ENCODE data around the gene DENND1B. TPM values are rescaled to one million over a fixed set of nuclear protein-coding genes. Genes with fewer than 3 reads are reported as not detected.

Gene DENND1B
- total and polyA plus RNA-seq, 4 donors, result 7.9 to 44.6 (median 15.4) TPM

- no CpG with 5 or more reads among the region's 1 CpG for WGBS (ENCODE audit: insufficient coverage)
- no peak overlapping the region for H3K27ac ChIP-seq (ENCODE audit: low read depth, low read length)
Observed at GRCh38 chr1:197680311-197680710, 95.0 kb downstream of the DENND1B start.

DNA sequence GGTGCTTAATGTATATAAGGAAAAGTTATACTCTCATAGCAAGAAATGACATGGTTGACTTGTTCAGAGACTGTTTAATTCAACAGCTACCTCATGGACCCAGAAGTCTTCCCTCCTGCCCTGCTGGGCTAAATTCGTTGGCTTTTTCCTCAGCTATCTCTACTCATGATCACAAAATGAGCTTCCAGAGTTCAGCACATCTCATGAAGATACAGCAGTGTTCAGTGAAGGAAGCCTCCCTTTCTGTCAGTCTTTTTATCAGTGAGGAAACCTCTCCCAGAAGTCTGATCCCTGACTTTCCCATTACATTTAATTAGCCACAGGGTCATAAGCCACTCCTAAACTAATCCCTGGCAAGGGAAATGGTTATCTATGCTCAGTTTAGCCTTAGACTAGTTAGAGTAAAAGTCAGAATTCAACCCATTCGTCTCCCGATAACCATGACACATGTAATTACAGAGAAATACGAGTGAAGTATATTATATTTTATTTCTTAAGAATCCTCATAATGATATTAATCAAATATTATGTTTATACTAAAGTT lies 97.5 kb downstream of the DENND1B start:
- H3K27ac ChIP-seq (ENCODE audit: low read depth, low read length), result no peak overlapping the region
- no peak overlapping the region for H3K4me3 ChIP-seq (ENCODE audit: low read depth, low read length)
- H3K9me3 ChIP-seq (ENCODE audit: control insufficient read depth, insufficient read depth, low read length), result no peaks in the 10 kb centered on the region
- 85% methylated on average over 1 of the region's 4 CpGs for WGBS (ENCODE audit: insufficient coverage)
- no peaks in the 10 kb centered on the region for H3K36me3 ChIP-seq (ENCODE audit: control insufficient read depth, insufficient read depth, low read length)
- H3K27me3 ChIP-seq (ENCODE audit: control insufficient read depth, insufficient read depth, low read length), result no peaks in the 10 kb centered on the region
- no peak for DNase-seq (ENCODE audit: low read depth in 4 of 6, low spot score in 6 of 6)
- H3K4me1 ChIP-seq (ENCODE audit: control insufficient read depth, insufficient read depth, low read length), result no peaks in the 10 kb centered on the region

More at GRCh38 chr1:197680311-197680710, 95.0 kb downstream of the DENND1B start:
- no peak for DNase-seq (ENCODE audit: low read depth in 4 of 6, low spot score in 6 of 6)
- H3K4me3 ChIP-seq (ENCODE audit: low read depth, low read length), result no peak overlapping the region
- no peaks in the 10 kb centered on the region for H3K27me3 ChIP-seq (ENCODE audit: control insufficient read depth, insufficient read depth, low read length)
- no peaks in the 10 kb centered on the region for H3K36me3 ChIP-seq (ENCODE audit: control insufficient read depth, insufficient read depth, low read length)
- H3K4me1 ChIP-seq (ENCODE audit: control insufficient read depth, insufficient read depth, low read length), result no peaks in the 10 kb centered on the region
- H3K9me3 ChIP-seq (ENCODE audit: control insufficient read depth, insufficient read depth, low read length), result no peaks in the 10 kb centered on the region

DNA sequence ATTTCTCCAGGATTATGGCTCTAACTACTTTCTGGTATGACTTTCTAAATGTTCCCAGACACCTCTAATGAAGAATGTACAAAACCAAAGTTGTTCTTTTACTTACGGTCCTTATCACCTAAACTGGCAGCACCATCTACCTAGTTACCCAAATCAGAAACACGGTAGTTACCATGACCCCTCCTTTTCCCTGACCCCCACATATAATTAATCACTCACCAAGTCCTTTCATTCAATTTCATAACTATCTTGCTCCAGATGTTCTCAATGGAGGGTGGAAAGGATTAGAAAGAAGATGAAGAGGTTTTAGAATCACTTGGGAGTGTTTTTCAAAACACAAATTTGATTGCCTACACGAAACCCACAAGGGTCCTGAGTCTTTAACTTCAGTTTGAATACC lies 98.0 kb downstream of the DENND1B start:
- WGBS (ENCODE audit: insufficient coverage), result no CpG with 5 or more reads among the region's 3 CpGs
- H3K27me3 ChIP-seq (ENCODE audit: control insufficient read depth, insufficient read depth, low read length), result no peaks in the 10 kb centered on the region
- H3K4me3 ChIP-seq (ENCODE audit: low read depth, low read length), result no peak overlapping the region
- DNase-seq (ENCODE audit: low read depth in 4 of 6, low spot score in 6 of 6), result no peak
- H3K4me1 ChIP-seq (ENCODE audit: control insufficient read depth, insufficient read depth, low read length), result no peaks in the 10 kb centered on the region
- H3K9me3 ChIP-seq (ENCODE audit: control insufficient read depth, insufficient read depth, low read length), result no peaks in the 10 kb centered on the region
- H3K27ac ChIP-seq (ENCODE audit: low read depth, low read length), result no peak overlapping the region
- no peaks in the 10 kb centered on the region for H3K36me3 ChIP-seq (ENCODE audit: control insufficient read depth, insufficient read depth, low read length)

DNA sequence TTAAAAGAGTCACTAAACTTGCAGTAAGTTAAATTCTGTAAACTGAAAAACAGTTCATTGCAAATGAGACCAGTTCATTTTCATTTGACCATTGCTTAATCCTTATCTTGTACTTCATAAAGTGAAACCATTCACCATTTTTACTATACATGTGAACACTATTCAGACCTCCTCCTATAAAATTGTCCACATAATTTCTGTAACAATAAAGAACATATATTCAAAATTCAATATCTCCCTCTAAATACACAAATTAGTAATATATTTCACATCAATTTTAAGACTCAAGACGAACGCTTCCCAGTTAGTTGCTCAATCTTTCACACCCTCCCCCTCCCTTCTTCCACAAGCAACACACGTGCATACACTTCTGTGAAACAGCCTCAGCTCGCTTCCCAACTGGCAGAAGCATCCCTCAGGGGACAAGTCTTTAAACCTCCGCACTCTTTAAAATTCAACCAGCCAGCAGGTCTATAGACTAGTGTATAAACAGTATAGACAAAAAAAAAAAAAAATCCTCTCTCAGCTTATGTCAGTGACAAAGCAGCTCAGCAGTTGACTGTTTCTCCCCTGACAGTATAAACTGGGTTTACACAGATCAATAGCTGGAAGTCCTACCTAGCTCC lies 99.6 kb downstream of the DENND1B start:
- no peaks in the 10 kb centered on the region for H3K36me3 ChIP-seq (ENCODE audit: control insufficient read depth, insufficient read depth, low read length)
- no peaks in the 10 kb centered on the region for H3K27me3 ChIP-seq (ENCODE audit: control insufficient read depth, insufficient read depth, low read length)
- H3K9me3 ChIP-seq (ENCODE audit: control insufficient read depth, insufficient read depth, low read length), result no peaks in the 10 kb centered on the region
- WGBS (ENCODE audit: insufficient coverage), result 26% methylated on average over 3 of the region's 5 CpGs
- H3K4me3 ChIP-seq (ENCODE audit: low read depth, low read length), result no peak overlapping the region
- no peaks in the 10 kb centered on the region for H3K4me1 ChIP-seq (ENCODE audit: control insufficient read depth, insufficient read depth, low read length)
- DNase-seq (ENCODE audit: low read depth in 4 of 6, low spot score in 6 of 6), result peak in 2 of 6 donors; percentile 61 to 63
- no peak overlapping the region for H3K27ac ChIP-seq (ENCODE audit: low read depth, low read length)

DNA sequence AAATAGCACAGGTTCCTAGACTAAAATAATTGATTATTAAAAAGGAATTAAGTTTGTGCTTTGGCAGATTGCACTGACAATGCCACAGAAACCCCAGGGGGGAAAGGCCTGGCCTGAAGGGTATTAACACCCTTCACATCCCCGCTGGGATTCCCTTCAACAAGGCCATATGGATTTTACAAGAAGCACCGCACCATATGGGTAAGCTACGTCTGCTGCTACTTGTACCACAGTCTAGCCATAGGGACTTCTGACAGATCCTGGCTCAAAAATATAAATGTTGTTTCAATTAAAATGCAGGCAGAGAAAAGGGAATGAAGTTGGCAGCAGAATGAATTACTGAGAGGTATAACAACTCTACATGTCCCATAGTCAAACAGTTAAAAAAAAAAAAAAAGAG lies 101.0 kb downstream of the DENND1B start:
- peak in 1 of 6 donors; percentile 90 for DNase-seq (ENCODE audit: low read depth in 4 of 6, low spot score in 6 of 6)
- Histone ChIP-seq H3K27me3 (ENCODE audit: control insufficient read depth, insufficient read depth, low read length) (no peaks in the 10 kb centered on the region), H3K27ac (ENCODE audit: low read depth, low read length) (no peak overlapping the region), H3K4me1 (ENCODE audit: control insufficient read depth, insufficient read depth, low read length) (no peaks in the 10 kb centered on the region), H3K9me3 (ENCODE audit: control insufficient read depth, insufficient read depth, low read length) (no peaks in the 10 kb centered on the region), H3K36me3 (ENCODE audit: control insufficient read depth, insufficient read depth, low read length) (no peaks in the 10 kb centered on the region), H3K4me3 (ENCODE audit: low read depth, low read length) (no peak overlapping the region)
- no CpG with 5 or more reads among the region's 3 CpGs for WGBS (ENCODE audit: insufficient coverage)

GRCh38 chr1:197673292-197673691 lies 102.0 kb downstream of the DENND1B start:
- no peak for DNase-seq (ENCODE audit: low read depth in 4 of 6, low spot score in 6 of 6)
- no peak overlapping the region for H3K4me3 ChIP-seq (ENCODE audit: low read depth, low read length)
- no CpG with 5 or more reads among the region's 2 CpGs for WGBS (ENCODE audit: insufficient coverage)
- H3K27ac ChIP-seq (ENCODE audit: low read depth, low read length), result no peak overlapping the region
- H3K4me1 ChIP-seq (ENCODE audit: control insufficient read depth, insufficient read depth, low read length), result no peaks in the 10 kb centered on the region
- no peaks in the 10 kb centered on the region for H3K36me3 ChIP-seq (ENCODE audit: control insufficient read depth, insufficient read depth, low read length)
- no peaks in the 10 kb centered on the region for H3K9me3 ChIP-seq (ENCODE audit: control insufficient read depth, insufficient read depth, low read length)
- no peaks in the 10 kb centered on the region for H3K27me3 ChIP-seq (ENCODE audit: control insufficient read depth, insufficient read depth, low read length)

DNA sequence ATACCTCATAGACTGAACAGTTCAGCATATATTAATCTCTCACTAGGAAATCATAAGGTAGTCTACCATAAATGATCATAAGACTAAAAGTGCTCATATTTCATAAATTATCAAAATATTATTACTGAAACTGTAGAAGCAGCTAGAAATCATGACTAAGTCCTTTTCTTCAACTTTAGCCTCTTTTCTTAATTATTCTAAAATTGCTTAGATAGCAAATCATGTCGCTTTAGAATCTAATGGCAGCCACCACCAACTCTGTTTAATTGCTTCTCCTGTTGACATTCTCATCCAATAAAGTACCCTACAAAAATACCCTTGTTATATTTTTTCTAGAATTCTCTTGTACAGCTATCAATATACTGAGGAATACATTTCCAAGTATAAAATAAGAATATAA lies 102.9 kb downstream of the DENND1B start:
- DNase-seq (ENCODE audit: low read depth in 4 of 6, low spot score in 6 of 6), result no peak
- WGBS (ENCODE audit: insufficient coverage), result 100% methylated on average over 1 of the region's 1 CpG
- no peaks in the 10 kb centered on the region for H3K4me1 ChIP-seq (ENCODE audit: control insufficient read depth, insufficient read depth, low read length)

DNA sequence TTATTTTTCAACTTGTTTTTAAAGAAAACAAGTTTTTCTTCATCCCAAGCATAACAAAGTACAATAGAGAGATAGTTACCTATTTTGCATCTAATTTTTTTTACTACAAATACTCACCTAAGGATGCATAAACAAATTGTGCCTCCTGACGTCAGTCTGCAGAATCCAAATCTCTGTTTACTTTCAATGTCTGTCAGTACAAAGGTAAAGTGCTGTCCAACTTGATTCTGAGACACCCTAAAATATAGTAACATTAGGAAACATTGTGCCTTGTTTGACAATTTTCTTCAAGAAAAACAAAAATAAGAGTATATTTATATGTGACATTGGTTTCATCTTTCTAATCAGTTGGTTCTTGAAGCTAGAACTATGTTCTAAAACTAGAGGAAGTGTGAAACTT lies 103.4 kb downstream of the DENND1B start:
- Histone ChIP-seq H3K27ac (ENCODE audit: low read depth, low read length) (no peak overlapping the region), H3K9me3 (ENCODE audit: control insufficient read depth, insufficient read depth, low read length) (no peaks in the 10 kb centered on the region), H3K27me3 (ENCODE audit: control insufficient read depth, insufficient read depth, low read length) (no peaks in the 10 kb centered on the region), H3K4me1 (ENCODE audit: control insufficient read depth, insufficient read depth, low read length) (no peaks in the 10 kb centered on the region), H3K4me3 (ENCODE audit: low read depth, low read length) (no peak overlapping the region), H3K36me3 (ENCODE audit: control insufficient read depth, insufficient read depth, low read length) (no peaks in the 10 kb centered on the region)
- no CpG with 5 or more reads among the region's 1 CpG for WGBS (ENCODE audit: insufficient coverage)
- DNase-seq (ENCODE audit: low read depth in 4 of 6, low spot score in 6 of 6), result no peak

More for the DNA sequence above, 102.9 kb downstream of the DENND1B start:
- Histone ChIP-seq H3K27me3 (ENCODE audit: control insufficient read depth, insufficient read depth, low read length) (no peaks in the 10 kb centered on the region), H3K9me3 (ENCODE audit: control insufficient read depth, insufficient read depth, low read length) (no peaks in the 10 kb centered on the region), H3K4me3 (ENCODE audit: low read depth, low read length) (no peak overlapping the region), H3K27ac (ENCODE audit: low read depth, low read length) (no peak overlapping the region), H3K36me3 (ENCODE audit: control insufficient read depth, insufficient read depth, low read length) (no peaks in the 10 kb centered on the region)

DNA sequence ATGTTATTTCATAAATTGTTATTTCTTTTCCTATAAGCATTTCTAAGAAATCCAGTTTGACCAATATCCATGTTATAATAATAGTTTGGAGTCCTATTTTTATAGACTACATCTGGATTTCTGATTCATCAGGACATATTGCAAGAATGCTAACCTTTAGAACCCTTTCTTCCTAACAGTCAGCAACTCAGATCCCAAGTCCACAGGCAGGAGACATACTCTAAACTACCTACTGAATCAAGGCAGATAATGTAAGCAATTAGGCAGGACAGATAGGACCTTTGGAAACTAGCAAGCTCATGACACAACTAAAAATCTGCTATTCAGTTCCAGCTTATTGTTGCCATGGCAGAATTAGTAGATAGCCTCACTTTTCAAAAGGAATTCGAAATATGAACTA lies 104.1 kb downstream of the DENND1B start:
- no peak overlapping the region for H3K4me3 ChIP-seq (ENCODE audit: low read depth, low read length)
- H3K36me3 ChIP-seq (ENCODE audit: control insufficient read depth, insufficient read depth, low read length), result no peaks in the 10 kb centered on the region
- no peaks in the 10 kb centered on the region for H3K27me3 ChIP-seq (ENCODE audit: control insufficient read depth, insufficient read depth, low read length)
- H3K9me3 ChIP-seq (ENCODE audit: control insufficient read depth, insufficient read depth, low read length), result no peaks in the 10 kb centered on the region
- H3K27ac ChIP-seq (ENCODE audit: low read depth, low read length), result no peak overlapping the region
- DNase-seq (ENCODE audit: low read depth in 4 of 6, low spot score in 6 of 6), result no peak
- H3K4me1 ChIP-seq (ENCODE audit: control insufficient read depth, insufficient read depth, low read length), result no peaks in the 10 kb centered on the region
- WGBS (ENCODE audit: insufficient coverage), result 82% methylated on average over 1 of the region's 1 CpG

- Histone ChIP-seq H3K9me3 (ENCODE audit: control insufficient read depth, insufficient read depth, low read length) (no peaks in the 10 kb centered on the region), H3K27ac (ENCODE audit: low read depth, low read length) (no peak overlapping the region), H3K36me3 (ENCODE audit: control insufficient read depth, insufficient read depth, low read length) (no peaks in the 10 kb centered on the region), H3K4me1 (ENCODE audit: control insufficient read depth, insufficient read depth, low read length) (no peaks in the 10 kb centered on the region), H3K27me3 (ENCODE audit: control insufficient read depth, insufficient read depth, low read length) (no peaks in the 10 kb centered on the region), H3K4me3 (ENCODE audit: low read depth, low read length) (no peak overlapping the region)
- no peak for DNase-seq (ENCODE audit: low read depth in 4 of 6, low spot score in 6 of 6)
- WGBS (ENCODE audit: insufficient coverage), result 95% methylated on average over 7 of the region's 11 CpGs
Observed at GRCh38 chr1:197666769-197667285, 108.5 kb downstream of the DENND1B start.
